ENCODE measurements around the gene AP3S1. TPM values are rescaled to one million over a fixed set of nuclear protein-coding genes. Genes with fewer than 3 reads are reported as not detected.

Gene AP3S1
- total RNA-seq, 1 donor from 2014 or later = 157 TPM

- Mint-ChIP-seq H3K27me3 (ENCODE audit: insufficient read depth, low read depth) (no peaks in the 10 kb centered on the region), H3K36me3 (peaks cover 49% of the 10 kb centered on the region), H3K27ac (no peak overlapping the region), H3K4me1 (peaks cover 15% of the 10 kb centered on the region), H3K4me3 (no peak overlapping the region), H3K9me3 (no peaks in the 10 kb centered on the region)
- no peak for TF ChIP-seq CTCF (IDR thresholded peaks at IDR 0.05)
- TF ChIP-seq EZH2 (IDR thresholded peaks at IDR 0.05) = no peak
- TF ChIP-seq EZH2phosphoT487 (IDR thresholded peaks at IDR 0.05) = no peak
- peaks cover 13% of the 10 kb centered on the region for H4K20me1 ChIP-seq (ENCODE audit: low read depth)
- DNase-seq (ENCODE audit: low spot score) = no peak
- no peak overlapping the region for H2AFZ ChIP-seq (replicated peaks)
- H3K9ac ChIP-seq = no peak overlapping the region
- H3K4me1 ChIP-seq = peaks cover 18% of the 10 kb centered on the region
- no peaks in the 10 kb centered on the region for H3K9me3 ChIP-seq (ENCODE audit: low read depth)
- no peaks in the 10 kb centered on the region for H3K79me2 ChIP-seq (ENCODE audit: low read depth)
- peaks cover 4% of the 10 kb centered on the region for H3K36me3 ChIP-seq
- H3F3A ChIP-seq (ENCODE audit: low read depth) = no peaks in the 10 kb centered on the region
- no peak overlapping the region for H3K27ac ChIP-seq
- no peak overlapping the region for H3K4me3 ChIP-seq
- no peak overlapping the region for H3K4me2 ChIP-seq
- peaks cover 13% of the 10 kb centered on the region for H3K27me3 ChIP-seq
Observed at GRCh38 chr5:115809946-115810345, 31.8 kb upstream of the AP3S1 start.

- Histone ChIP-seq H3K9ac (no peak overlapping the region), H3K79me2 (ENCODE audit: low read depth) (no peaks in the 10 kb centered on the region), H3K4me3 (no peak overlapping the region), H4K20me1 (ENCODE audit: low read depth) (peaks cover 17% of the 10 kb centered on the region), H2AFZ (replicated peaks) (no peak overlapping the region), H3K27me3 (peaks cover 22% of the 10 kb centered on the region), H3K36me3 (peaks cover 4% of the 10 kb centered on the region), H3F3A (ENCODE audit: low read depth) (peaks cover 3% of the 10 kb centered on the region), H3K9me3 (ENCODE audit: low read depth) (no peaks in the 10 kb centered on the region), H3K4me1 (peaks cover 22% of the 10 kb centered on the region), H3K27ac (no peak overlapping the region), H3K4me2 (no peak overlapping the region)
- no peak for DNase-seq (ENCODE audit: low spot score)
- peaks cover 20% of the 10 kb centered on the region for H3K4me1 Mint-ChIP-seq
- H3K27ac Mint-ChIP-seq = no peak overlapping the region
- TF ChIP-seq EZH2phosphoT487 (IDR thresholded peaks at IDR 0.05) = no peak
- TF ChIP-seq CTCF (IDR thresholded peaks at IDR 0.05) = no peak
- TF ChIP-seq EZH2 (IDR thresholded peaks at IDR 0.05) = no peak
- H3K9me3 Mint-ChIP-seq = no peaks in the 10 kb centered on the region
- H3K36me3 Mint-ChIP-seq = peaks cover 45% of the 10 kb centered on the region
- H3K4me3 Mint-ChIP-seq = no peak overlapping the region
- H3K27me3 Mint-ChIP-seq (ENCODE audit: insufficient read depth, low read depth) = peaks cover 2% of the 10 kb centered on the region
Observed at GRCh38 chr5:115810761-115811160, 31.0 kb upstream of the AP3S1 start.

- Histone ChIP-seq H3K79me2 (ENCODE audit: low read depth) (no peaks in the 10 kb centered on the region), H3K27me3 (peaks cover 25% of the 10 kb centered on the region), H3K4me2 (no peak overlapping the region), H3K4me3 (no peak overlapping the region), H3K36me3 (no peaks in the 10 kb centered on the region), H3K4me1 (peaks cover 22% of the 10 kb centered on the region), H3K9ac (no peak overlapping the region), H2AFZ (replicated peaks) (no peak overlapping the region), H3F3A (ENCODE audit: low read depth) (peaks cover 9% of the 10 kb centered on the region), H4K20me1 (ENCODE audit: low read depth) (peaks cover 17% of the 10 kb centered on the region), H3K9me3 (ENCODE audit: low read depth) (no peaks in the 10 kb centered on the region), H3K27ac (no peak overlapping the region)
- peaks cover 40% of the 10 kb centered on the region for H3K36me3 Mint-ChIP-seq
- no peak for TF ChIP-seq CTCF (IDR thresholded peaks at IDR 0.05)
- no peak for TF ChIP-seq EZH2 (IDR thresholded peaks at IDR 0.05)
- no peak for TF ChIP-seq EZH2phosphoT487 (IDR thresholded peaks at IDR 0.05)
- H3K27ac Mint-ChIP-seq = no peak overlapping the region
- peaks cover 2% of the 10 kb centered on the region for H3K27me3 Mint-ChIP-seq (ENCODE audit: insufficient read depth, low read depth)
- peaks cover 20% of the 10 kb centered on the region for H3K4me1 Mint-ChIP-seq
- DNase-seq (ENCODE audit: low spot score) = no peak
- H3K4me3 Mint-ChIP-seq = no peak overlapping the region
- H3K9me3 Mint-ChIP-seq = no peaks in the 10 kb centered on the region
Observed at GRCh38 chr5:115811406-115811805, 30.3 kb upstream of the AP3S1 start.
